Stimulated activated CD4-positive, alpha-beta T cell treated with anti-CD3 and anti-CD28 coated beads, Interleukin-1b, Interleukin-23, amount 100 ng/mL, for 48 hours (primary cell): ENCODE results near the gene CST4.
"Not testable (repeated sequence)": the region's sequence is repeated elsewhere in the genome, so short reads cannot be mapped to it uniquely, and the experiment has no call there.

Source experiments
- DNase-seq: peaks from one replicate; pipeline ENCODE4 v3.0.0-alpha.2; 2020

CST4 gene

DNA sequence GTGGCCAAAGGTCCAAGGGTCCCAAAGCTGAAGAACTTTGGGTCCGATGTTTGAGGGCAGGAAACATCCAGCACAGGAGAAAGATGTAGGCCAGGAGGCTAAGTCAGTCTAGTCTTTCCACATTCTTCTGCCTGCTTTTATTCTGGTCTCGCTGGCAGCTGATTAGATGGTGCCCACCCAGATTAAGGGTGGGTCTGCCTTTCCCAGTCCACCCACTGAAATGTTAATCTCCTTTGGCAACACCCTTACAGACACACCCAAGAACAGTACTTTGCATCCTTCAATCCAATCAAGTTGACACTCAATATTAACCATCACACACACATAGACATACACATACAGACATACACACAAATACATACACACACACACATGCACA is 29.2 kb downstream of the CST4 start:
- not testable (repeated sequence) for DNase-seq

DNA sequence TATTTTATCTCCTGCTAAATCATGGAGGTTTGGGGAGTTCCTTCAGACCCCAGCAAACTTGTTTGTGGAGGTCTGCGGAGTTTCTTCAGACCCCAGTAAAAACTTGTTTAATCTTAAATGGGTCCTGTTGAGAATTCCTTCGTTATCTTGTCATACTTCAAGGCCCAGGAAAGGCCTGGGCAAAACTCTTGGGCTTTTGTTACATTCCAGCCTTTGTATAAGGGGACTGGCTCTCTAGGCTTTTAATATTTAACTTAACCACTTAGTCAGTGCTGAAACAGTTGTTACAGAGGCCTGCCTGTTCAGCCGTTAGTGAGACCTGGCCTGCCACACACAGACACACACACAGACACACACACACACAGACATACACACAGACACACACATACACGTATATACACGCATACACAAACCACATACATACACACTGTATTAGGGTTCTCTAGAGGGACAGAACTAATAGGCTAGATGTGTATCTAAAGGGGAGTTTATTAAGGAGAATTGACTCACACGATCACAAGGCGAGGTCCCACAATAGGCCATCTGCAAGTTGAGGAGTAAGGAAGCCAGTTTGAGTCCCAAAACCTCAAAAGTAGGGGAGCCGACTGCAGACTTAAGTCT is 29.7 kb downstream of the CST4 start:
- no peak for DNase-seq

DNA sequence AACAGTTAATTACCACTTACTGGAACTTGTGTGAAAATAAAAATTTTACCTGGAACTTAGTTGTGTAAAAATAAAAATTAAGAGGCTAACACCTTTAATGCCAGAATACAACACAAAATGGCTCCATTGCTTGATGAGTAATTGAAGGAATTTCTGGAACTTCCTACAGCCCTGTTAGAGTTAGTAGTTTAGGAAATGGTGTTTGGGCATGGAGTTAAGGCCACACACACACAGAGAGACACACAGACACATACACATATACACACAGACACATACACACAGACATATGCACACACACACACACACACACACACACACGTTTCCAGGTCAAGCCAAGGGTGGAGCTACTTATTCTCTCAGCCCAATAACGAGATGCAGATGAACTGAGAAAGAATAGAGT is 30.5 kb downstream of the CST4 start:
- no peak for DNase-seq

DNA sequence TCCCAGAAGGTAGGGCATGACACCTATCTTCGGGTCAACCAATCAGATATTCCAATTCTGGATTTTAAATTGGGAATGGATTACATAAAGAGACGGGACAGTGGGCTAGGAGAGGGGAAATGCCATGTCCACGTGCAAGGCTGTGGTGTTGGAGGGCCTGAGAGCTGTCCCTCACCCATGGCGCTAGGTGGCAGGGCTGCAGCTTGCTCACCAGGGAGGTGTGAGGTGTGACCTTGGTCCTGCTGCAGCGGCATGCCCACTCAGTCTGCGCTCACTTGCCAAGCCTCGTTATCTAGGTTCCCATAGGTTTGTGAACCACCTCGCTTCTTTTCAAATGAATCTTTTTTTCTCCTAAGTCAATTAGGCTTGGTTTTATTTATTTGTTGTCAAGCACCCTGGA is 31.6 kb downstream of the CST4 start:
- DNase-seq: no peak

DNA sequence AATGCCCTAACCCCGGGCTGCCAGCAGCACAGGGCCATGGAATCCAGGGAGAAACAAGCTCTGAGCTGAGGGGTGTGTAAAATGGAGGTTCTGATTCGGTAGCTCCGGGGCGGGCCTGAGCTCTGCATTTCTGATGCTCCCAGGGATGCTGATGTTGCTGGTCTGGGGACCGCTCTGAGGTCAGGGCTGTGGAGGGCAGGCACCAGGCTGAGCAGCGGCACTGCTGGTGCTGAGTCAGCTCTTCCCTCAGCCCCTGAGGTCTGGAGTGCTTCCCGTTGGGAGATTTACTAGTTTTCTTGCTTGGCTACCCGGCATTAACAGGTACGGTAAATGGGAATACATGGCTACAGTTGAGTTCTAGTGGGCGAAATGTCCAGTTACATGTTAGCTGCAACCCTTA is 32.5 kb downstream of the CST4 start:
- no peak for DNase-seq

DNA sequence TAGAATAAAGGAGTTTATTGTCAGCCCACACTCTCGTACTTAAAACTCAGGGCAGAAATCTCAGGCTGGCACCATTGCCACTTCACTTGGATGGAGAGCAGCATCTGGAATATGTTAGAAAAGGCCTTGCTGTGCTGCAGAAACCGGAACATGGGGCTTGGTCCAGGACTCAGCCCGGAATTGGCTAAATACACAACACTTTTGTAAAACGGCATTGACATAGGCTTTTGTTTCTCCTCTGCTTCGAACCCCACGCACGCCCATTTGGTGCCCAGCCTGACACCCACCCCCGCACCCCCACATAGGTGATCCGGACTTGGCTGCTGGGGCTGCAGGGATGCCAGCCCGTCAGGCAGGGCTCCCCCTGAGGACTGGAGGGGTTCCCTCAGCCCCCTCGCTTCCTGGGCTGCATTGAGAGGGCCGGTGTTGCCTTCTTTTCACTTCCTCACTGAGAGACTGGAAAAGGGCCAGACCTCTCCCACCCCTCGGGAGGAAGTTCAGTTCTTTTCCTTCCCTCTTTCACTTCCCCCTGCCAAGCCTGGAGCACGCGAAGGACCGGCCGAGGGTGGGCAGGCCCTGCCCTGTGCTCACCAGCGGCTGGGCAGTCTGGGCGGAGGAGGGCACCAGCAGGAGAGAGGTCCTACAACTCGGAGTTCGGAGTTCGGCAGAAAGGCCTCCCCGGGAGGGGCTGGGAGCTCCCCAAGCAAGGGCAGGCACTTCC is 33.2 kb downstream of the CST4 start:
- no peak for DNase-seq

DNA sequence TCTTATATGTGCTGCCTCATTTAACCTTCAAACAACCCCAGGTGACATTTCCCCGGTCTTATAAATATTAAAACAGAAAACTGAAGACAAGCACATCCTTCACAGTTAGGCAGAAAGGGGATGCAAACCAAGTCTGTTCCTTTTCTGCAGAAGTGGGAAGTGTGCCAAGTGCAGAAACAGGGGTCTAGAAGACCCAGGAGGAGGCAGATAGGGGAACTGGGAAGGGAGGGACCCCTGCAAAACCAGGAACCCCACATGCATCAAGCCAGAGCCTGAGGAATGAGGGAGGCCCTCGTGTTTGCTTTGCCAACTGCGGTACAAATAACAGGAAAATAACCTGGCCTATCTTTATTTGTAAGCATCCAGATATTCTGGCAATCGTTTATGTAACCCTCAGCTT is 34.1 kb downstream of the CST4 start:
- no peak for DNase-seq

DNA sequence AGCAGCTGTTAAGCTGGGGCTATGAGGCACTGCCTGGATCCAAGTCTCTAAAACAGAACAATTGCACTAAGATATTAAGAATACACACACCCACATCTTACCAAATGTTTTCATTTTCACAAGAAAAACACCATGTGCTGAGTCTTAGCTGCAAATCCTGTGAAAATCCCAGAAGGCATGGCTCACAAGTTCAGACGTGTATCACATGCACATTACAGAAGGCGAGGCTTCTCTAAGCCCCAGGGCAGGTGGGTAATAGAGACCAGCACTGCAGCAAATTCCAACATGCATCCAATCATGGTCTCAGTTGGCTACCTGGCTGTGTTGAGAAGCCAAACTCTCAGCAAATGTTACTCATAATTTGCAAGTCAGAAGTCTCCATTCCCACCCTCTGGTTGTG is 34.8 kb downstream of the CST4 start:
- no peak for DNase-seq

DNA sequence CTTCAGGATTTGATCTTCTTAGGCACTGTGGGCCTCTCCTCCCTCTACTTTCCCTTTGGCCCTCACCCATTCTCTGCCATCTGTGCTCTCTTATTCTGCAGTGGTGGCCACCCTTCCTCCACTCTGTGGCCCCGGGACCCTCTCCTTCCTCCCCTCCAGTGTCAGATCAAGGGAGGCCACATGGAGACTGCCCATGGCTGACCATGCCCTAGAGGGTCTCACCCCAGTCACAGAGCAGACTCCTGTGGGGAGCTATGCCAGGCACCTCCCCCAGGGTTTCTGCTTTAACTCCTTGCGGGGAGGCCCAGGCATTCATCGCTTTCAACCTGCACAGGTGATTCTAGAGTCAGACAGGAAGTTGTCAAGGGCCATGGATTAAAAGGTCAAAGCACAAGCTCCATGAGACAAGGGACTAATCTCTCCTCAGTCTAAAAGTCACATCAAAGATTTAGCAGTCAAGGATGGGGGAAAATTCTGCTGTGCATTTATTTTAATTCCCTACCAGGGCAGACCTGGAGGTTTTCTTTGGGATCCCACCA is 35.4 kb downstream of the CST4 start:
- DNase-seq: no peak

DNA sequence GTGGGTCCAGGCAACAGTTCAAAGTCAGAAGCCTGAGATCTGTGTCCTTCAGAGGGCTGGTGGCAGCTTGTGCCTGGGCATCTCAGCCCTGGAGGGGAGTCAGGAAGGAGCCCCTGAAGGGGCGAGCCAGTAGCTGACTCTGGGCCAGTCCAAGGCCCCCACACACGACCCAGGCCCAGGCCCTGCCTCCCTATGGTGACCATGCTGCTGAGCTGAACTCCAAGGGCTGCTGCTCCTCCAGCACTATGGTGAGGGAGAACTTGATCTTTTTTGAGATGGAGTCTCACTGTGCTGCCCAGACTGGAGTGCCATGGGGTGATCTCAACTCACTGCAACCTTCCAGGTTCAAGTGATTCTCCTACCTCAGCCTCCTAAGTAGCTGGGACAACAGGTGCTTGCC is 35.9 kb downstream of the CST4 start:
- DNase-seq: no peak

DNA sequence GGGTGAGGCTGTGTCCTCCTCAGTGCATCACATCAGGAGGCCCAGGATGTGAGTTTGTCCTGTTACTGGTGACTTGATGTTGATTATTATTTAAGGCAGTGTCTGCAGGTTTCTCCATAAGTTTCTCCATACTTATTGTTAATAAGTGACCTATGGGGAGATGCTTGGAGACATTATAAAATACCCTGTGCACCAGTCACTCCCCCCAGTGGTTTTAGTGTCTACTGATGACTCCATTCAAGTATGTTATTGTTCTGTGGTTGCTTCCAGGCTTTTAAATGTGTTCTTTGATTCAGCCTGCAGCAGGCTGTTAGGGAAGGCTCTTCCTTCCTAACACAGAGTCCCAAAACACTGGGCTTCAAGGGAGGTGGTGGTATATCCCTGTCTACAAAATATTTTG is 36.5 kb downstream of the CST4 start:
- DNase-seq: no peak

DNA sequence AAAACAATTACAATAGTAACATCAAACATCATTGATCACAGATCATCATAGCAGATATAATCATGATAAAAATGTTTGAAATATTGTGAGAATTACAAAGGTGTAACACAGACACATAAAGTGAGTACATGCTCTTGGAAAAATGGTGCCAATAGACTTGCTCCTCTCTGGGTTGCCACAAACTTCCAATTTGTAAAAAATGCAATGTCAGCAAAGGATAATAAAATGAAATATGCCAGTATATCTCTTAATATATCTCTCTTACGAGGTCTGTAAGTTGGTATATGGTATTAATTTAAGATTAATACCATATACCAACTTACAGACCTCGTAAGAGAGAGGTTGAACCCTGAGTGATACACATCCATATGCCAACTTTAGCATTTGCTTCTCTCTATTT is 37.7 kb downstream of the CST4 start:
- no peak for DNase-seq

DNA sequence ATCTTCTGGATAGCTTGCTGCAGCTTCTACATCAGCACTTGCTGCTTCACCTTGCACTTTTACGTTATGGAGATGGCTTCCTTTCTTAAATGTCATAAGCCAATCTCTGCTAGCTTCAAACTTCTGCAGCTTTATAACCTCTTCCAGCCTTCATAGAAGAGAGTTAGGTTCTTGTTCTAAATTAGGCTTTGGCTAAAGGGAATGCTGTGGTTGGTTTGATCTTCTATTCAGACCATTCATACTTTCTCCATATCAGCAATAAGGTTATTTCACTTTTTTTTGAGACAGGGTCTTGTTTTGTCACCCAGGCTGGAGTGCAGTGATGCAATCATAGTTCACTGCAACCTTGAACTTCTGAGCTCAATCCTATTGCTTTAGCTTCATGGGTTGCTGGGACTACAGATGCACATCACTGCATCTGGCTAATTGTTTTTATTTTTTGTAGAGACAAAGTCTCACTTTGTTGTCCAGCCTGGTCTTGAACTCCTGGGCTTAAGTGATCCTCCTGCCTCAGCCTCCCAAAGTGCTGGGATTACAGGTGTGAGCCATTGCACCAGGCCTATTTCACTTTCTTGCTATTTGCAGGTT is 38.9 kb downstream of the CST4 start:
- DNase-seq: no peak

DNA sequence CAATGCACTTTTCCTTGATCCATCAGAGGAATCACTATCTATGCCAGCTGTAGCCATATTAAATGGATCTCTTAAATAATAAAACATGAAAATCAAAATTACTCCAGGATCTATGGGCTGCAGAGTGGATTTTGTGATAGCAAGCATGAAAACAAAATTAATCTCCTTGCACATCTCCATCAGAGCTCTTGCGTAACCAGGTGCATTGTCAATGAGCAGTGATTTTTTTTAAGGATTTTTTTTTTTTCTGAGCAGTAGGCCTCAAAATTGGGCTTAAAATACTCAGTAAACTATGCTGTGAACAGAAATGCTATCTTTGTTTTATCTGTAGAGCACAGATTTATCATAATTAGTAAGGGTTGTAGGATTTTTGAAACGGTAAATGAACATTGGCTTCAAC is 39.6 kb downstream of the CST4 start:
- no peak for DNase-seq

DNA sequence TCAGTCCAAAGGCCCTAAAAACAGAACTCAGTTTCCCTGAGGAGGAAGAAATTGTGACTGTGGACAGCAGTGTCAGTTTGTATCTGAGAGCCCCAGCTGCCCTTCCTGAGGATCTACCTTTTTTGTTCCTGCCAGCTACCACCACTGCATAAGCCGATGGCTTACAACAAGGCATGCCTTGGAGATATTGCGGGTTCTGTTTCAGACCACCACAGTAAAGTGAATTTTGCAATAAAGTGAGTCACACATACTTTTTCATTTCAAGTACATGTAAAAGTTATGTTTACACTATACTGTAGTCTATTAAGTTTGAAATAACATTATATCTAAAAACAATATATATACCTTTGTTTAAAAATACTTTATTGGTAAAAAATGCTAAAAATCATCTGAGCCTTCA is 41.5 kb downstream of the CST4 start:
- no peak for DNase-seq

DNA sequence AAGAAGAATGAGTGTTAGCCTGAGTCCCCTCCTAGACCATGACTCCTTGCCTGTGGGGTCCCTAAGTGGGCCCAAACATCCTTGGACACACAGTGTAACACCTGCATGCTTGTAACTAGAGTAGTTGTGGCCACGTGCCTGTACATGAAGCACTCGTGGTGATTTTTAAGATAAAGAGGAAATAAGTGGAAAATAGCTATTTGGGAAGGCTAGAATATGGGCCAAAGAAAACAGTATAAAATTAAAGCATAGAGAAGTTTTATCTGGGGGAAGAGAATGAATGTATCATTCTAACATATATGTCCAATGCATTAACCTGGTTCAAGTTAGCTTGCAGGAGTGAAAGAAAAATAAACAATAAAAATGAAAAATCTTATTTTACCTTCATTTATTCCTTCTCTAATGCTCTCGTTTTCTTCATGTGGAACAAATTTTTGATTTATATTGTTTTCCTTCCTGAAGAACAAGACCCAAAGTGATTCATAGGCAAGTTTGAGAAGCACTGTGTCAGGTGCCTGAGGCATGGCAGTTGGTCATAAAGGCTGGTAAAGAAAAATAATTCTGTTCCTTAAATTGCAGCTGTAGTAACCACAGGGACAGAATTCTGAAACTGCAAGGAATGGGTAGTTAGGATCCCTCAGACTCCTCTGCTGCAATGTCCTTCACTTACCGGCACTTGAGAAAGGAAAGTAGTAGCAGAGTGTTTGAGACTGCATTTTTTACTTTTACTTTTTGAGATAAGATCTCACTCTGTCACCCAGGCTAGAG is 42.5 kb downstream of the CST4 start:
- no peak for DNase-seq

DNA sequence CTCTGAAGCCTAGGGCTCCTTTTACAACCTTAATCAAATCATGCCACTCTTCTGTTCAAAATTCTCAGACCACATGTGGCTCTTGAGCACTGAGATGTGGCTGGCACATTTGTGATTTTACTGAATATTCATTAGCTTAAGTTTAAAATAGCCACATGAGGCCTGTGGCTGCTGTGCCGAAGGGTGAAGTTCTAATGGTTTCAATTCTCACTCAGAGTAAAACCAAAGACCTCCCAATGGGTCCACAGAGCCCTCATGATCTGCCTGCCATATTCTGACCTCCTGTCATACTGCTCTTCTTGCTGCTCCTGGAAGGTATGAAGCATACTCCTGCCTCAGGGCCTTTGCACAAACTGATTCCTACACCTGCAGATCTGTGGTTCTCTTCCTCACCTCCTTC is 43.3 kb downstream of the CST4 start:
- no peak for DNase-seq

DNA sequence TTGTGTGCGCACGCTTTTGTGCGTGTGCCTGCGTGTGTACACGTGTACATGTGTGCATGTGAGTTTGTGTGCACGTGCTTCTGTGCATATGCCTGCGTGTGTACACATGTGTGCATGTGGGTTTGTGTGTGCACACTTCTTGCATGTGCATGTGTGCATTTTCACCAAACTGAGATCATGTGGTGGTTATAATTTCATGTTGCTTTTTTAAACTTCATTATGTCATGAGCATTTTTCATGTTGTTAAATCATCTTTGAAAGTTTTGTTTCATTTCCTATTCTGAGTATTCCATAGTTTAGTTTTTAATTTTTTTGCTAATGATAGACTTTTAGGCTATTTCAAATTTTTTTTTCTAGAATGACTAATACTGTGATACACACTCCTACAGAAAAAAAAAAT is 44.7 kb downstream of the CST4 start:
- no peak for DNase-seq

DNA sequence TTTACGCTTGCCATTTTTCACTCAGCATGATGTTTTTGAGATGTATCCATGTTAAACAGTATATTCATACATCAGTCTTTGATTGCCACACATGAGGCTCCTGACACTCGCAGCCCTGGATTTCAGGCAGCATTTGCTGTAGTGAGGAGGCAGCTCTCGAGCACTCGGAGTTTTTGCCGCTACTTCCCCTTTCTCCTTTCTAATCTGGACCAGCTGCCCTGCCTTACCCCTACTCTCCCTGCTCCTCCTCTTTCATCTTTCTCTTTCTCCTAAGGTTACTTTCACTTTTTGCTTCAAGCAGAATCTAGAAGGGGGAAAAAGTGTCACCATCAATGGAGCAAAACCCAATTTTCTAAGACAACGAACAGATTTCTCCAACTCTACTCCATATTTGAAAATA is 45.2 kb downstream of the CST4 start:
- no peak for DNase-seq

DNA sequence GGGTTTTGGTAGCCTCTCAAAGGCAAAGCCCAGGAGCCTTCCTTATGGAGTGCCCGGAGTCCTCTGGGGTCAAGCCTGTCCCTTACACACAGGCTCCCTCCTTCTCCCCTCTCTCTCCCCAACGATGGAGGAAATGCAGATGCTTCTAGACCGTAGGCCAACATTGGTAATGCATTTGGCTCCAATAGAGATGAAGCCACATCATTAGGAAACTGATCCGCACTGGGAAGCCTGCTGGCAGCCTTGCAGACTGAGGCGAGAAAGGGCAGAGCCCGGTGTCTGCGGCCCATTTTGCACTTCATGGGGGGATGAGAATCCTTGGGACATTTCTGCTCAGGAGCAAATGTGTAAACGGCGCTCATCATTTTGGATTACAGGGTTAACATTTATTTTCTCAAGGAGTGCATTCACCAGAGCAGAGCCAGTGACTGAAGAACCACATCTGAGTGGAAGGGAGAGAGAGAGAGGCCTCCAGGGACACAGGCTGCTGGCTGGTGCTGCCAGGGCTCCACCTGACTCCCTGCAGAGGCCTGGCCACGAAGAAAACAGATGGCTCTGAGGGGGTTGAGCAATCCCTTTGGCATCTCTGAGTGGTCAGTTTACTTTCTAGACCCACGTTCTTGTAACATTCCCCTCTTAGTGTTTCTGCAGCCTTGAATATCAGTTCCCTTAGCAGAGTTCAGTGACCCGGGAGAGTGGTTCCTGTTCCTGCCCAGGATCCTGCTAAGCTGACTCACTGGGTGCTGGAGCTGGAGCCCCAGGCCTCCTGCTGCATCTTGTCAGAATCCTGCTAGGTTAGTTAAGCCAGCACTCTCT is 46.7 kb downstream of the CST4 start:
- no peak for DNase-seq

DNA sequence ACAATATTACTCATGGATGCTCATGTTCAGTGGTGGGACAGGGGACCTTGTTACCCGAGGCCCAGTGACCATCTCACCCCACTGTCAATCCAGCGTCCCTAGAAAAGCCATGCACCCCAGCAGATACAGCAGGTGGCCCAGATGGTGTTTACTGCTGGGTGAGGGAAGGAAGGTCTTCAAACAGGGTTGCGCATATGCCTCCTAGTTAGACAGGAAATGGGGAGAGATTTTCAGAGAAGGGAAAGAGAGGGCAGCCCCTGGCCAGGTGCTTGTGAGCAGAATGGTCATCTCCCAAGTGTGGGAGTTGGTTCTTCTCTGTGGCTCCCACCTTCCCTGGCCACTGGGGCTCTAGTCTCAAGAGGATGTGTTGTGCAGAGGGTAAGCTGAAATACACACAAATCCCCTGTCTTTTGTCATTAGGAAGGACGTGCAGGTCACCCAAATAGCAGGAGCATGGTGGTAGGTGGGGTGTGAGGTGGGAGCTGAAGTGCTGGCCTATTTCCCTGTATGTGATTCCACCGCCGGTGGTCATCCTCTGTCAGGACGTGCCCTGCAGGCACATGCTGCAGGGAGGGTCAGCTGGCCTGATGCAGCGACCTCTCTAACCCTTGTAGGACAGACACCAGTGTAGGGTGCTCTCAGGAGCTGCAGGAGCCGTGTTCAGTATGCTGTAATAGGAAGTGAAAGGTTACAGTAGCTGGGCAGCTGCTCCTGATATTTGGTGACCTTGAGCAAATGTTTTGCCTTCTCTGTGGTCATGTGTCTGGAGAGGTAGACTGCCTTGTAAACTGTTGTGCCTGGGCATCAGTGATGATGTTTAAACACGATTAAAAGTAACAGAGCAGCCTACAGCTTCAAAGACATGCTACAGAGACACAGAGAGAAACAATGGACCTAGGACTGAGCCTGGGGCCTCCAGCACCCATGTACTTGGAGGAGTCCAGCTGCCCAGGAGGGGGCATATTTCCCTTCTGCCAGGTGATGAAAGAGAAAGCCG is 47.9 kb downstream of the CST4 start:
- no peak for DNase-seq
